Stimulated activated naive B cell treated with anti-CD40 and anti-IgM and Interleukin-4, amounts not matched to agents 10 μg/mL and 1 μg/mL and 100 μg/mL, for 72 hours (primary cell): Measurements from ENCODE around the gene L3MBTL1.
A peak's percentile ranks its signal among the peaks of the same experiment; 100 is the strongest.

ENCODE experiments used
- ATAC-seq, 2 donors: fragments of 150-1000 bp; cut with Tn5 transposase; replicated peaks; 2 replicates each; pipeline ENCODE4 v1.10.0; 2021; ENCODE audit warnings: moderate library complexity in 1 of 2
- DNase-seq: peaks from one replicate; pipeline ENCODE4 v3.0.0; 2021
- H3K27ac Mint-ChIP-seq: one replicate; pipeline ENCODE4 v1.8.0; 2022; ENCODE audit warnings: mild to moderate bottlenecking, mixed read lengths
- H3K27me3 Mint-ChIP-seq, 2 donors: one replicate each; pipeline ENCODE4 v1.8.0; 2022; ENCODE audit warnings: mixed read lengths in 2 of 2
- H3K36me3 Mint-ChIP-seq, 2 donors: one replicate each; pipeline ENCODE4 v1.8.0; 2022; ENCODE audit warnings: mixed read lengths in 2 of 2, mild to moderate bottlenecking in 1 of 2
- H3K4me1 Mint-ChIP-seq, 2 donors: one replicate each; pipeline ENCODE4 v1.8.0; 2022; ENCODE audit warnings: mixed read lengths in 2 of 2, mild to moderate bottlenecking in 1 of 2
- H3K4me3 Mint-ChIP-seq, 2 donors: one replicate each; pipeline ENCODE4 v1.8.0; 2022; ENCODE audit warnings: mild to moderate bottlenecking in 2 of 2, mixed read lengths in 2 of 2, moderate library complexity in 1 of 2
- H3K9me3 Mint-ChIP-seq, 2 donors: one replicate each; pipeline ENCODE4 v1.8.0; 2022; ENCODE audit warnings: mixed read lengths in 2 of 2, mild to moderate bottlenecking in 1 of 2

L3MBTL1 gene

DNA sequence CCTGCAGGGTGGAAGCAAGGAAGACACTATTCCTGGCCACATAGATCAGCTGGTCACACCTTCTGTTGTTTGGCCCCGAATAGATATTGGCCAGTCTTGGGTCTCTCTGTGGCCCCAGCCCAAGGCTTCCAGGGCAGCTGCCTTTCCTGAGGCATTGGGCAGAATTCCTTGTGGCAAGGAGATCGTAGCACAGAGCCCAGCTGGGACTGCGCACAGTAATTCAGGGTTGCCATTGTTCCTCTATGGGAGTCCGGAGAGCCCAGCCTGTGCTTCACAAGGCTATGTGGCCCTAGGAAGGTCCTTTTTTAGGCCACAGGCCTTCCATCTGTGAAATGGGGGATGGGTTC lies 58.2 kb downstream of the L3MBTL1 start:
- Mint-ChIP-seq H3K9me3 (no peaks in the 10 kb centered on the region), H3K4me1 (no peaks in the 10 kb centered on the region), H3K27me3 (no peaks in the 10 kb centered on the region), H3K27ac (no peak overlapping the region), H3K36me3 (no peaks in the 10 kb centered on the region), H3K4me3 (no peak overlapping the region)
- no peak for ATAC-seq
- DNase-seq = no peak

DNA sequence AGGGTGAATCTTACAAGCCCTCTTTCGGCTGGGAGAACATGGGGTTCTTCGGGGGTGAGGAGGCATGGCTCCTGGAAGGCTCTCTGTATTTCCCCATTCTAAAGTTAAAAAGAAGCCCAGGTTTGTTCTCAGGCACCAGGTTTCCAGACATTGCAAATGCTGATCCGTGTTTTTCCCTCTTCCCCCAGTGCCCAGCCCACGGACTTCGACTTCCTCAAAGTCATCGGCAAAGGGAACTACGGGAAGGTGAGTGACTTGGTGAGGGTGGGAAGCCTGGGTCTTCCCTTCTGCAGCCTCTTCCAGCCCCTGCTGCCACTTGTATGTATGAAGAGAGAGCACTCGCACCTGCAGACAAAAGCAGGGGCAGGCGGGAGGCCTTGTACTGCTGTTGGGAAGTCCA lies 60.0 kb downstream of the L3MBTL1 start:
- Mint-ChIP-seq H3K9me3 (no peaks in the 10 kb centered on the region), H3K4me3 (no peak overlapping the region), H3K27me3 (no peaks in the 10 kb centered on the region), H3K36me3 (no peaks in the 10 kb centered on the region), H3K27ac (no peak overlapping the region), H3K4me1 (no peaks in the 10 kb centered on the region)
- ATAC-seq (no peak), DNase-seq (no peak)

DNA sequence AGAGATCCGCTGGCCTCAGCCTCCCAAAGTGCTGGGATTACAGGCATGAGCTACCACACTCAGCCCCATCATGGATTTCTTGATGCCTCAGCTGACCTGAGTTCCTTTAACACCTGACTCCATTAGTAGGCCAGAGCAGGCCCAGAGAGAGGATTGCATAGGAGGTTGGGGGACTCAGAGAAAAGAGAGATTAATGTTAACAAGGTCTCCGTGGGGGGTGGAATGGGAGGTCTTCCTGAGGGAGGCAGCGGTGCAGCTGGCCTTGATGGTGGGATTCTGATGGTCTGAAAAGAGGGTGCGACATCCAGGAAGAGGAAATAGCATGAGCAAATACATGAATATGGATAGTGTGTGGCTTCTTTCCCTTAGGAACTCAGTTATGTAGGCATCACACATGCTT lies 61.2 kb downstream of the L3MBTL1 start:
- Mint-ChIP-seq H3K27ac (no peak overlapping the region), H3K9me3 (no peaks in the 10 kb centered on the region)

DNA sequence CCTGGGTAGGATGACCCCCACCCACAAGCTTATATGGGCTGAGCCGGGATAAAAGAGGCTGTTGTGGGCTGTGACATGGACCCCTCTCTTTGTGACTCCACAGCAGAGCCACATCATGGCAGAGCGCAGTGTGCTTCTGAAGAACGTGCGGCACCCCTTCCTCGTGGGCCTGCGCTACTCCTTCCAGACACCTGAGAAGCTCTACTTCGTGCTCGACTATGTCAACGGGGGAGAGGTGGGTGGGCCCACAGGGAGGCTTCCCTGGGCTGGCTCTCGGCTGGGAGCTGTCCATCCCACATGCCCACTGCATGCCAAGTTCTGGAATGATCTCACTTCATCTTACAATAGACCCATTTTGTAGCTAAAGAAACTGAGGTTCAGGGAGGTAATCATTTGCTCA lies 61.8 kb downstream of the L3MBTL1 start:
- Mint-ChIP-seq H3K4me1 (no peaks in the 10 kb centered on the region), H3K36me3 (no peaks in the 10 kb centered on the region), H3K27me3 (no peaks in the 10 kb centered on the region), H3K27ac (no peak overlapping the region), H3K9me3 (no peaks in the 10 kb centered on the region), H3K4me3 (no peak overlapping the region)
- ATAC-seq (no peak), DNase-seq (no peak)

More for the DNA sequence above, 61.2 kb downstream of the L3MBTL1 start:
- no peaks in the 10 kb centered on the region for H3K27me3 Mint-ChIP-seq
- DNase-seq (no peak), ATAC-seq (no peak)
- no peak overlapping the region for H3K4me3 Mint-ChIP-seq
- H3K36me3 Mint-ChIP-seq = no peaks in the 10 kb centered on the region
- H3K4me1 Mint-ChIP-seq = no peaks in the 10 kb centered on the region

DNA sequence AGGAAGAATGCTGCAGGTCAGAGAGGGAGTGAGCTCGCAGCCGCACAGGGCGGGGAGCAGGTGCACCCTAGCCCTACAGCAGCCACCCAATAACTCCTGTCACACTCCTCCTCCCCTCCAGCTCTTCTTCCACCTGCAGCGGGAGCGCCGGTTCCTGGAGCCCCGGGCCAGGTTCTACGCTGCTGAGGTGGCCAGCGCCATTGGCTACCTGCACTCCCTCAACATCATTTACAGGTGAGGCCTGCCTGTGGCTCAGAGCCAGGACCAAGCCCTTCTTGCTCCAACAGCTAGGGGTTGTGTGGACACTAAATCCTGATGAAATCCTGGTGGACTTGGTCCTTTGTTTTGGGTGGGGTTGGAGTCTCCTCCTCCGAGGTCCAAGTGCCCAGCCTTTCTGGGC lies 63.0 kb downstream of the L3MBTL1 start:
- Mint-ChIP-seq H3K27ac (peak overlapping the region; percentile 25), H3K9me3 (no peaks in the 10 kb centered on the region), H3K36me3 (no peaks in the 10 kb centered on the region), H3K4me1 (no peaks in the 10 kb centered on the region), H3K27me3 (no peaks in the 10 kb centered on the region), H3K4me3 (no peak overlapping the region)
- no peak for DNase-seq
- ATAC-seq = no peak

DNA sequence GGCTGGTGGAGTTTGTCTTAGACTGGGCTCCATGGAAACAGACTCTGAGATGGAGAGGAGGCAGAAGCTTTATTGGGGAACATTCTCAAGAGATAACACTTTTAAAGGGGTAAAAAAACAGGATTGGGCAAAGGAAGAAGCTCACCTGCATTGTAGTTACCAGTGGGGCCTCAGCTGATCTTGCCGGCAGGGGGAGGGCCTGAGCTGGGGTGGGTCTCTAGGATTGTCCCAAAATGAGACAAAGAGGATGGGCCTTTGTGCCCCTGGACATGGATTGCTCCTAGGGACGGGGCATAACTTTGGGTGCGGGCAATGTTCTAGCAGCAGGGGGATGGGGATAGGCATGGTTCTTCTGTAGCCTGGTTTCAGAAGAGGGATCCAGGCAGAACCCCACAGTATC lies 63.8 kb downstream of the L3MBTL1 start:
- Mint-ChIP-seq H3K27ac (no peak overlapping the region), H3K4me3 (no peak overlapping the region), H3K27me3 (no peaks in the 10 kb centered on the region), H3K9me3 (no peaks in the 10 kb centered on the region), H3K4me1 (no peaks in the 10 kb centered on the region), H3K36me3 (no peaks in the 10 kb centered on the region)
- no peak for ATAC-seq
- DNase-seq = no peak

DNA sequence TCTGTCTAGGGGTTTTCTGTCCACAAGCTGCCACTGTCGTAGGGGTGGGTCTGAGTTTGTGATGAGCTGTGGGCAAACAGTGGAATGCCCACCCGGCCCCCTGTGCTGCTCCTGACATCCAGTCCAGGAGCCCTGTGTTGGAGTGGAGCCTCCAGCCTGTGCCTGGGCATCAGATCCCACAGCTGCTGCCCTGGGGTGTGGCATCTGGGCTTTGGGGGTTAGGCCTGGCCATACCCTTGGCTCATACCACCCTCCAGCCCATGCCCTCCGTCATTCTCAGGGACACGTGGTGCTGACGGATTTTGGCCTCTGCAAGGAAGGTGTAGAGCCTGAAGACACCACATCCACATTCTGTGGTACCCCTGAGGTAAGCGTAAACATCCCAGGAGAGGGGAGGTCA lies 64.3 kb downstream of the L3MBTL1 start:
- Mint-ChIP-seq H3K27me3 (no peaks in the 10 kb centered on the region), H3K4me3 (no peak overlapping the region)

DNA sequence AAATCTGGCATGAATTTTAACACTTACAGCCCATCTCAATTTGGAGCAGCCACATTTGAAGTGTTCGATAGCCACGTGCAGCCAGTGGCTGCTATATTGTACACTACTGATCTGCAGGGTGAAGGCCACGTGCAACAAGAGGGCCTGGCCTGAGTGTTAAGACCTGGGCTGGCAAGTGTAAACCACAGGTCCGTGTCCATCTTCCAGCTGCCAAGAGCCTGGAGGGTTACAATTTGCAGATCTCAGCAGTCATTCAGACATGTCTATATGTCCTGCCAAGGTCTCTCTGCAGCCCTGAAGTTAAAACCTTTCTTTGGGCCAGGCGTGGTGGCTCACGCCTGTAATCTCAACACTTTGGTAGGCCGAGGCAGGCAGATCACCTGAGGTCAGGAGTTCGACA lies 65.4 kb downstream of the L3MBTL1 start:
- H3K4me3 Mint-ChIP-seq = no peak overlapping the region
- no peak for DNase-seq
- no peaks in the 10 kb centered on the region for H3K9me3 Mint-ChIP-seq
- no peaks in the 10 kb centered on the region for H3K4me1 Mint-ChIP-seq
- H3K27me3 Mint-ChIP-seq = no peaks in the 10 kb centered on the region
- H3K27ac Mint-ChIP-seq = no peak overlapping the region
- H3K36me3 Mint-ChIP-seq = no peaks in the 10 kb centered on the region
- ATAC-seq = no peak

More for the DNA sequence above, 64.3 kb downstream of the L3MBTL1 start:
- Mint-ChIP-seq H3K4me1 (no peaks in the 10 kb centered on the region), H3K9me3 (no peaks in the 10 kb centered on the region), H3K27ac (no peak overlapping the region), H3K36me3 (no peaks in the 10 kb centered on the region)
- DNase-seq = no peak
- ATAC-seq = no peak

DNA sequence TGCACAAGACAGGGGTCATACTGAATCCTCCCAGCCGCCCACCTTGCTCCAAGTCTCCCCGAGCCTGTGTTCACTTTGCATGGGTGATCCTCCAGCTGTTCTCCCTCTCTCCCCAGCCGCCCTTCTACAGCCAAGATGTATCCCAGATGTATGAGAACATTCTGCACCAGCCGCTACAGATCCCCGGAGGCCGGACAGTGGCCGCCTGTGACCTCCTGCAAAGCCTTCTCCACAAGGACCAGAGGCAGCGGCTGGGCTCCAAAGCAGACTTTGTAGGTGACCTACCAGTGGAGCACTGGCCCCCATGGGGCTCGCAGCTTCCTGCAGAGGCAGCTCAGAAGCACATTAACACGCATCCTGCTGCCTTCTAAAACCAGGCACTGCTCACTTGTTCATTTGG lies 68.6 kb downstream of the L3MBTL1 start:
- ATAC-seq = no peak
- no peaks in the 10 kb centered on the region for H3K4me1 Mint-ChIP-seq

DNA sequence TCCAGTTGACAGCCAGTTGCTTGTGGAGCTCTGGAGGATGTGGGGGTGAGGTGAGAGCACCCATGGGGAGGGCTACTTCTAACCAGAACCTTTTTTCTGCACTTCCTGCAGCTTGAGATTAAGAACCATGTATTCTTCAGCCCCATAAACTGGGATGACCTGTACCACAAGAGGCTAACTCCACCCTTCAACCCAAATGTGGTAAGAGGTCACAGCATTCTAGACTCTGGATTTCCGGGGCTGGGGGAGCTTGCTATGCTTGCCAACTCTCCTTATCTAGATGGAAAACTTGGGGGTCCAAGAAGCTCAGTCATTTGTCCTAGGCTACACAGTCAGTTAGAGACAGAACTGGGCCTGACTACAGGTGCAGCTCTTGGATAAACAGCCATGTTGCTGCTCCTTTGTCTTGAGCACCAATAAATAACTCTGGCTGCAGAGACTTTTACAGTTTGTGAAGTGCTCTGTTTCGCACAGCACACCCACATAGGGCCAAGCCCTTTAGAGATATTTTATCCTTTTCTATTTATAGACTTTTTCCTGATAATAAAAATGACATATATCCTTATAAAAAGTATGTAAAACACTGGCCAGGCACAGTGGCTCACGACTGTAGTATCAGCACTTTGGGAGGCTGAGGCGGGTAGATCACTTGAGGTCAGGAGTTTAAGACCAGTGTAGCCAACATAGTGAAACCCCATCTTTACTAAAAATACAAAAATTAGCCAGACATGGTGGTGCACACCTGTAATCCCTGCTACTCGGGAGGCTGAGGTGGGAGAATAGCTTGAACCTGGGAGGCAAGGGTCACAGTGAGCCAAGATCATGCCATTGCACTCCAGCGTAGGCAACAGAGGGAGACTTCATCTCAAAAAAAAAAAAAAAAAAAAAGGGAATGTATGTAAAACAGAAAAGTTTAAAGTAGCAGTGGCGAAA lies 72.6 kb downstream of the L3MBTL1 start:
- DNase-seq = no peak
- no peak overlapping the region for H3K27ac Mint-ChIP-seq
- H3K9me3 Mint-ChIP-seq = no peaks in the 10 kb centered on the region
- no peaks in the 10 kb centered on the region for H3K27me3 Mint-ChIP-seq
- H3K4me1 Mint-ChIP-seq = no peaks in the 10 kb centered on the region
- ATAC-seq = no peak
- no peaks in the 10 kb centered on the region for H3K36me3 Mint-ChIP-seq
- no peak overlapping the region for H3K4me3 Mint-ChIP-seq

More for the DNA sequence above, 68.6 kb downstream of the L3MBTL1 start:
- Mint-ChIP-seq H3K9me3 (no peaks in the 10 kb centered on the region), H3K4me3 (no peak overlapping the region), H3K27ac (no peak overlapping the region), H3K36me3 (no peaks in the 10 kb centered on the region), H3K27me3 (no peaks in the 10 kb centered on the region)
- DNase-seq = no peak

DNA sequence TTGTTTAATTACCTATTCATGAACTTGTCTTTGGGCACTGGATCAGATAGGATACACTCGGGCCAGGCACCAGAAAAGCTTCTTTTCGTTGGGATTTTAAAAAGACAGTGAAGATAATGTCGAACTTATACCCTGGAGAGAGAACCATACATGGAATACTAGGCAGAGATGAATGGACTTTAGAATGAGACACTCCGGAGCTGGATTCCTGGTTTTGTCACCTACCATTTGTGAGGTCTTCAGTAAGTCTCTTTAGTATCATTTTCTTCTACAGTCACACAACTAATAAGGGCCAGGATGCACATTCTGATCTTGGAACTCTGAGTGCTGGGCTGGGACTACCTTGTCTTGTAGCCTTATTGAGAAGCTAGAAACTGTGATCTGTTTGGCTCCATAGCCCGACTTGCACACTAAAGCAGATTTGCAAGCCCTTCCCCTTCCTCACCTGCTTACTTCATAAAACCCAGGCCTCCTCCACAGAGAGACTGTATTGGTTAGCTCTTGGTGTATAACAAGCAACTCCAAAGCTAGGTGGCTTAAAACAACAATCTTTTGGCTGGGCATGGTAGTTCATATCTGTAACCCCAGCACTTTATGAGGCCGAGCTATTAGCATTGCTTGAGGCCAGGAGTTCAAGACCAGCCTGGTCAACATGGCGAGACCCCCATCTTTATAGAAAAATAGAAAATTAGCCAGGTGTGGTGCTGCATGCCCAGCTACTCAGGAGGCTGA lies 75.8 kb downstream of the L3MBTL1 start:
- Mint-ChIP-seq H3K27ac (no peak overlapping the region), H3K4me3 (no peak overlapping the region), H3K36me3 (no peaks in the 10 kb centered on the region), H3K9me3 (no peaks in the 10 kb centered on the region), H3K4me1 (no peaks in the 10 kb centered on the region), H3K27me3 (peaks cover 0 to 6% of the 10 kb centered on the region in 2 donors)
- no peak for DNase-seq
- no peak for ATAC-seq

DNA sequence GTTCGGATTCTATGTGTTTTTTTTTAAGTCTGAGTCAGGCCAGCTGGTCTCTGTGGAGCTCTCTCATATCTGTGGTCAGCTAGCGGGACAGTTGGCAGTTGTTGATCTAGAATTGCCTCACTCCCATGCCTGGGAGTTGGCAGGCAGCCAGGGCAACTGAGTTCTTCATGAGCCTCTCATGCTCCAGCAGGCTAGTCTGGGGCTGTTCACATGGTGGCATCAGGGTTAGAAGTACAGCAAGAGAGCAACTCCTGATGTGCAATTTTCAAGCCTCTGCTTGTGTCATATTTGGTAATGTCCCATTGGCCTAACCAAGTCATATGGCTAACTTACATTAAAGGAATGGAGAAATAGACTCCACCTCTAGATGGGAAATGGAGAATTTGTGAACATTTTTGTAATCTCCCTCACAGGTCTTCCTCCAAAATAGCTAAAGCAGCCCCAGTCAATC lies 76.5 kb downstream of the L3MBTL1 start:
- ATAC-seq (no peak), DNase-seq (no peak)
- Mint-ChIP-seq H3K4me1 (no peaks in the 10 kb centered on the region), H3K36me3 (no peaks in the 10 kb centered on the region), H3K4me3 (no peak overlapping the region), H3K27ac (no peak overlapping the region), H3K27me3 (peaks cover 0 to 6% of the 10 kb centered on the region in 2 donors), H3K9me3 (no peaks in the 10 kb centered on the region)

DNA sequence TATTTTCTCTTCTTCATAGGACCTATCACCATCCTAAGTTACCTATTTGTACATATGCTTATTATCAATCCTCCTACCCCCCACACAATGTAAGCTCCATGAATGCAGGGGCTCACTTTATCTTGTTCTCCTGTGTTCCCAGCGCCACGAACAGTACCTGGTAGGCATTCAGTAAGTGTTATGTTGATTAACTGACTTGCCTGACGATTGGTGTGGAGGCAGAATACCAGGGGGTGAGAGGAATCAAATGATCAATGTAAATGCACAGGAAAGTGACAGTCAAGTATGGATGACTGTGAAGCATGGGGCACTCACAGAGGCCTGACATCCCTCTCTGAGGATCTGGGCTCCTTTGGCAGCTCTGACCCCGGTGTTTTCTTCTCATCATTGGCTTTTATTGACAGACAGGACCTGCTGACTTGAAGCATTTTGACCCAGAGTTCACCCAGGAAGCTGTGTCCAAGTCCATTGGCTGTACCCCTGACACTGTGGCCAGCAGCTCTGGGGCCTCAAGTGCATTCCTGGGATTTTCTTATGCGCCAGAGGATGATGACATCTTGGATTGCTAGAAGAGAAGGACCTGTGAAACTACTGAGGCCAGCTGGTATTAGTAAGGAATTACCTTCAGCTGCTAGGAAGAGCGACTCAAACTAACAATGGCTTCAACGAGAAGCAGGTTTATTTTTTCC lies 77.1 kb downstream of the L3MBTL1 start:
- no peak overlapping the region for H3K4me3 Mint-ChIP-seq
- H3K9me3 Mint-ChIP-seq = no peaks in the 10 kb centered on the region
- DNase-seq = no peak
- no peaks in the 10 kb centered on the region for H3K36me3 Mint-ChIP-seq
- peaks cover 0 to under 1% of the 10 kb centered on the region in 2 donors for H3K4me1 Mint-ChIP-seq
- no peak overlapping the region for H3K27ac Mint-ChIP-seq
- H3K27me3 Mint-ChIP-seq = peaks cover 0 to 6% of the 10 kb centered on the region in 2 donors
- no peak for ATAC-seq

DNA sequence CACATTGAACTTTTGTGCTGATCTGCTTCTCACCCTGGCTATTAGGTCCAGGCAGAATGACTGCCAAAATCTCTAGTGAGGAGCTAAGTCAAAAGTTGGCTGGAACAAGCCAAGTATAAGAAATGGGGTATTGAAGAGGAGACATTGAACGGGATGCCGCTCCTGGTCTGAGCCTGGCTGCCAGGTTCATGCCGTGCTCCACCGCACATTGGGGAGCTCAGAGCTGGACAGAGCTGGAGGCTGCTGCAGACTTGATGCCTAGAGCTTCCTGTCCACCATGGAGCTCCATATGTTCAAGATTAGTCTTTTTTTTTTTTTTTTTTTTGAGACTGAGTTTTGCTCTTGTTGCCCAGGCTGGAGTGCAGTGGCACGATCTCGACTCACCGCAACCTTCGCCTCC lies 79.1 kb downstream of the L3MBTL1 start:
- peaks cover 0 to 6% of the 10 kb centered on the region in 2 donors for H3K27me3 Mint-ChIP-seq
- no peaks in the 10 kb centered on the region for H3K9me3 Mint-ChIP-seq
- no peak overlapping the region for H3K27ac Mint-ChIP-seq
- H3K36me3 Mint-ChIP-seq = no peaks in the 10 kb centered on the region
- DNase-seq (no peak), ATAC-seq (no peak)
- H3K4me3 Mint-ChIP-seq = no peak overlapping the region
- H3K4me1 Mint-ChIP-seq = peaks cover 6 to 17% of the 10 kb centered on the region in 2 donors
